Endometrial microvascular endothelial cells (primary cell): ENCODE measurements around the gene CHRFAM7A. TPM values are rescaled to one million over a fixed set of nuclear protein-coding genes. Genes with fewer than 3 reads are reported as not detected.
"Not testable (repeated sequence)": the region's sequence is repeated elsewhere in the genome, so short reads cannot be mapped to it uniquely, and the experiment has no call there.

Experiments
- in situ Hi-C: cut with HindIII; loops from 2 replicates; pipeline ENCODE4 v1.10.0; 2017; ENCODE audit warnings: low sequenced_read_pairs, low pct_unique_long_range_greater_than_20kb; ENCODE audit errors: inconsistent ontology term
- total RNA-seq: library from RNA; depleted of rRNA; stranded (reverse); fragments of >200 nt; gene quantifications from one replicate; pipeline ENCODE4 v1.2.3, GENCODE V29; 2015; ENCODE audit errors: inconsistent ontology term

CHRFAM7A gene
- total RNA-seq, 1 donor from 2014 or later = 0.09 TPM

- in situ Hi-C loops = not testable (repeated sequence)
Observed at GRCh38 chr15:30334152-30334551, 59.2 kb downstream of the CHRFAM7A start.

GRCh38 chr15:30326145-30326544, 67.2 kb downstream of the CHRFAM7A start:
- in situ Hi-C loops = not testable (repeated sequence)

- in situ Hi-C loops = not testable (repeated sequence)
Observed at GRCh38 chr15:30321063-30321462, 72.3 kb downstream of the CHRFAM7A start.

- in situ Hi-C loops = not testable (repeated sequence)
Observed at GRCh38 chr15:30315704-30316103, 77.6 kb downstream of the CHRFAM7A start.

- in situ Hi-C loops = not testable (repeated sequence)
Observed at GRCh38 chr15:30310575-30310974, 82.8 kb downstream of the CHRFAM7A start.

Other genes starting within 250 kb of the CHRFAM7A start
- gene GOLGA8R, start 20.7 kb upstream of the CHRFAM7A start, total RNA-seq = 0.09 TPM
- not detected for gene GOLGA8Q, start 158.5 kb upstream of the CHRFAM7A start, total RNA-seq
- not detected for gene GOLGA8H, start 210.5 kb upstream of the CHRFAM7A start, total RNA-seq